HG03575 (cell line): ENCODE measurements around the gene MLLT1.

ENCODE experiments used
- ATAC-seq: cut with Tn5 transposase; IDR thresholded peaks from one replicate; pipeline ENCODE4 v1.9.1; 2021; ENCODE audit not compliant: unreplicated experiment, insufficient number of reproducible peaks, low FRiP score; ENCODE audit errors: extremely low read depth

Gene MLLT1

GRCh38 chr19:6239871-6240676, 39.7 kb downstream of the MLLT1 start:
- ATAC-seq = no peak

- no peak for ATAC-seq
Measured at GRCh38 chr19:6239401-6239844, 40.4 kb downstream of the MLLT1 start.

GRCh38 chr19:6238643-6239281, 41.0 kb downstream of the MLLT1 start:
- ATAC-seq = no peak

- no peak for ATAC-seq
Measured at GRCh38 chr19:6238256-6238642, 41.5 kb downstream of the MLLT1 start.

GRCh38 chr19:6236310-6237291, 43.2 kb downstream of the MLLT1 start:
- no peak for ATAC-seq

- no peak for ATAC-seq
Measured at GRCh38 chr19:6235031-6235951, 44.5 kb downstream of the MLLT1 start.

- ATAC-seq = no peak
Measured at GRCh38 chr19:6234527-6234926, 45.2 kb downstream of the MLLT1 start.

- no peak for ATAC-seq
Measured at GRCh38 chr19:6233827-6234511, 45.8 kb downstream of the MLLT1 start.

- ATAC-seq = no peak
Measured at GRCh38 chr19:6233056-6233826, 46.5 kb downstream of the MLLT1 start.

GRCh38 chr19:6232601-6233055, 47.1 kb downstream of the MLLT1 start:
- no peak for ATAC-seq

GRCh38 chr19:6230991-6231448, 48.8 kb downstream of the MLLT1 start:
- no peak for ATAC-seq

GRCh38 chr19:6229951-6230712, 49.6 kb downstream of the MLLT1 start:
- no peak for ATAC-seq

GRCh38 chr19:6229216-6229913, 50.4 kb downstream of the MLLT1 start:
- ATAC-seq = no peak

- ATAC-seq = no peak
Measured at GRCh38 chr19:6228551-6229215, 51.1 kb downstream of the MLLT1 start.

- ATAC-seq = no peak
Measured at GRCh38 chr19:6227936-6228325, 51.8 kb downstream of the MLLT1 start.
